GF-D8 (cell line): ENCODE measurements around the gene COX10.
A peak's percentile ranks its signal among the peaks of the same experiment; 100 is the strongest.
"Not testable (repeated sequence)": the region's sequence is repeated elsewhere in the genome, so short reads cannot be mapped to it uniquely, and the experiment has no call there.

ENCODE experiments used
- DNase-seq: peaks from one replicate; lab custom pipeline; 2025; lab: John Stamatoyannopoulos, UW

COX10 gene

DNA sequence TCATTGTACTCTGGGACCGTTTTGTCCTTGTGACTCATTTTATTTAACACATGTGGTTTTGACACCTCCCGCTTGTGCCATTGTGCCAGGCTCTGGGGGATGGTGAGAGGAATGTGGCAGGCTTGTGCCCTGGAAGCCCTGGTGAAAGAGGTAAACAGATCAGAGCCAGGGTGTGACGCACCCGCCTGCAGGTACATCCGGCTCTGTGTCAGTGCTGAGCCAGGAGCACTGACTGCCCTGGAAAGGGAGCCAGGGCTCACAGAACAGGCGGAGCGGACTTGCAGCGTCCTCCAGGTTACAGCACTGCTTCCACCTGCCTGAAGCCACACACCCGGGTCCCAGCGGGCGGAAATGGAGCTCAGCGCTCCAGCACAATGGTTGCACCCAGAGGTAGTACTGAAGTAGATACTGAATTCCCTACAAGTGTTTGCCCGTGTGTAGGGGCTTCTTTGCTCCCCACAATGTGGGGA is 136.7 kb downstream of the COX10 start:
- DNase-seq = no peak

DNA sequence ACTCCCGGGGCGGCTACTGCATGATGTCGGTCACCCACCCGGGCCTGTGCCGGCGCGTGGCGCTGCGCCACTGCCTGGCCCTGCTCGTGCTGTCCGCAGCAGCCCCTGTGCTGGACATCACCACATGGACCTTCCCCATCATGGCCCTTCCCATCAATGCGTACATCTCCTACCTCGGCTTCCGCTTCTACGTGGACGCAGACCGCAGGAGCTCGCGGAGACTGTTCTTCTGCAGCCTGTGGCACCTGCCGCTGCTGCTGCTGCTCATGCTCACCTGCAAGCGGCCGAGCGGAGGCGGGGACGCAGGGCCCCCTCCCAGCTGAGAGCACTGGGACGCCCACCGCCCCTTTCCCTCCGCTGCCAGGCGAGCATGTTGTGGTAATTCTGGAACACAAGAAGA is 137.6 kb downstream of the COX10 start:
- DNase-seq = no peak

DNA sequence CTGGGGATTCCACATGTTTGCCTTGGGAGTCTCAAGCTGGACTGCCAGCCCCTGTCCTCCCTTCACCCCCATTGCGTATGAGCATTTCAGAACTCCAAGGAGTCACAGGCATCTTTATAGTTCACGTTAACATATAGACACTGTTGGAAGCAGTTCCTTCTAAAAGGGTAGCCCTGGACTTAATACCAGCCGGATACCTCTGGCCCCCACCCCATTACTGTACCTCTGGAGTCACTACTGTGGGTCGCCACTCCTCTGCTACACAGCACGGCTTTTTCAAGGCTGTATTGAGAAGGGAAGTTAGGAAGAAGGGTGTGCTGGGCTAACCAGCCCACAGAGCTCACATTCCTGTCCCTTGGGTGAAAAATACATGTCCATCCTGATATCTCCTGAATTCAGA is 138.5 kb downstream of the COX10 start:
- DNase-seq = no peak

DNA sequence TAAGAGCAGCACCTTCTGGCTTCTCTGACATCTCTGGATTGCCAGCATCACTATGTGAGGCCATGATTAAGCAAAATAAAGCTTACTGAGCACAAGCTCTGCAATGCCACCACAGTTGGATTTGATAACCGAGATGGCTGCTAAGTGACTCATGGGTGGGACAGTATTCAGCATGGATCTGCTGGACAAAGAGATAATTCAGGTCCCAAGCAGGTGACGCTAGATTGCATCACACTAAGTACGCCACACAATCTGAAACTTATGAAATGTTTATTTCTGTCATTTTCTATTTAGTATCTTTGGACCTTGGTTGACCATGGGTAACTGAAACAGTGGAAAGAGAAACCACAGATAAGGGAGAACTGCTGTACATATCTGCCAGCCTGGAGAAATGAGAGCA is 139.9 kb downstream of the COX10 start:
- DNase-seq = no peak

DNA sequence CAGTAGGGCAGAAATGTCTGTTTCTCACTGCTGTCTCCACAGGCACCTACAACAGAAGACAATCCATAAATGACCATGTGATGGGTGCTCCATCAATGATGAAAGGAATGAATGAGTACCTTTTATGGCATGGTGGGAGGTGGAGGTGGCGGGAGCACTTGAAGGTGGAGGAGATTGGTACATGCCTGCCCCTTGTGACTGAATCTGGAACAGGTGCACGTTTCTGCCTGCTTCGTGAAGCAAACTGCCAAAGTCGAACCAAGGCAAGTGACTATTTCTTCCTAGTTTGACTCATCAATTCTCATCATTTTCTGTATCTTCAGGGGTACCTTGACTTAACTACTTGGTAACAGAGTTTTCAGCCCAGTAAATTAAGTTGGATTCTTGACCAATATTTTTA is 141.9 kb downstream of the COX10 start:
- no peak for DNase-seq

DNA sequence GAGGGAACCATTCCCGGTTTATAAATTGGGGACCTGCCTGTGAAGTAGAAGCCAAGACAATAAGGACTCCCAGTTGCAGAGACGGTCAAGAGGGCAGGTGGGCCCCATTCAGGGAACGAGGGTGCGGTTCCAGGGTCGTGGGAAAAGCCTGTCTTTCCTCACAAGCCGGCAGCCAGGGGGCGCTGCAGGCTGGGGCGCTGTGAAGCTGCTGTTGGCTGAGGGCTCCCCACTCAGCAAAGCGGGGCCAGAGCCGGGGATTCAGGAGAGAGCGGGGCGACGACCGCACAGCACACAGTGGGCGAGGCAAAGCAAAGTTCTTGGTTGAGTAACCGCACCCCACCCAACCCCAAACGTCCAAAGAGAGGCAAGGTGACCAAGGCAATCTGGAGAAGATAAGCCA is 142.5 kb downstream of the COX10 start:
- DNase-seq = no peak

DNA sequence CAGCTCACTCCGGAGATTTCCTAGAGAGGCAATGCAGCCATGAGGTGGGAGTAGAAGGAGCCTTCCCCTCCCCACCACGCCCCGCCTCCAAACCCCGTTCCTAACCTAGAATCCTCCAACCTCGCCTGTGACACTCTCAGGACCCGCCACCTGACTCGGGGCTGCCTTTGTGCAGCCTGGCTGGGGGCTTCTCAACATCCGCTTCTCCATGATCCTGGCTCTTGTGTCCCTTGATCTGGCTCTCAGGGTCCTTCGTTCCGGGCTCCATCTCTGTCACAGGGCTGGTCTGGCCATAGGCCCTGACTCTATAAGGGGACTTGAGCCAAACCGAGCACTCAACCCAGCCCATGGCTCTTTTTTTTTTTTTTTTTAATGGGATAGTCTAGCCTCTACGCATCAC is 143.1 kb downstream of the COX10 start:
- no peak for DNase-seq

DNA sequence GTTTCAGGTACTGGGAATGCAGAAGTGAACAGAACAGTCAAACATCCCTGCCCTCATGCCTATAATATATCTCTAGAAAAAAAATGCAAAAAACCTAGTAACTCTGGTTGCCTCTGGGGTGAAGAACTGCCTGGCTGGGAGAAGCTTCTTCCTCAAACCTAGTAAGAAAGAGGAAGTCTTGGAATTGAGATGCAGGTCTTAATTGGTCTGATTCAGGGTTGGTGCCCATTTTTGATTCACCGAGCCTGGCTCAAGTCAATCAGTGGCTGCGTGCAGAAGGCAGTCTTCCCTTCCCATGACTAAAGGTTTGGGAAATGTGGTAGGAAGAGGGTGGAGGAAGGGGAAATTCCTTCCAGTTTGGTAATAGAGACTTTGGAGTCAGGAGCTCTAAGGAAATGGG is 145.0 kb downstream of the COX10 start:
- peak; percentile 2 for DNase-seq

DNA sequence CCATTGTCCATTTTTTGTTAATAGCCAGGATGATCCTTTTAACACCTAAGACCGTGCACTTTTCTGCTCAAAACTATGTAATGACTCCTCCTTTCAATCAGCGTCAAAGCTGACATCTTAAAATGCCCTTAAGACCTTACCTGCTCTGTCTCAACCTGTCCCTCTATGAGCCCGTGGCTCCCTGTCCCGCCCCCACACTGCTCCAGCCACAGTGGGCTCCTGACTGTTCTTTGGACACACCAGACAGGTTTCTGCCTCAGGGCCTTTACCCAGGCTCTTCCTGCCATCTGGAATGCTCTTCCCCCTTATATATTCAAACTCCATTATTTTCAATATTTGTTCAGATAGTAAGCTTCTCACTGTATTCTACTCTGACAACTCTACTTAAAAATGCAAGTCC is 153.3 kb downstream of the COX10 start:
- DNase-seq = no peak

DNA sequence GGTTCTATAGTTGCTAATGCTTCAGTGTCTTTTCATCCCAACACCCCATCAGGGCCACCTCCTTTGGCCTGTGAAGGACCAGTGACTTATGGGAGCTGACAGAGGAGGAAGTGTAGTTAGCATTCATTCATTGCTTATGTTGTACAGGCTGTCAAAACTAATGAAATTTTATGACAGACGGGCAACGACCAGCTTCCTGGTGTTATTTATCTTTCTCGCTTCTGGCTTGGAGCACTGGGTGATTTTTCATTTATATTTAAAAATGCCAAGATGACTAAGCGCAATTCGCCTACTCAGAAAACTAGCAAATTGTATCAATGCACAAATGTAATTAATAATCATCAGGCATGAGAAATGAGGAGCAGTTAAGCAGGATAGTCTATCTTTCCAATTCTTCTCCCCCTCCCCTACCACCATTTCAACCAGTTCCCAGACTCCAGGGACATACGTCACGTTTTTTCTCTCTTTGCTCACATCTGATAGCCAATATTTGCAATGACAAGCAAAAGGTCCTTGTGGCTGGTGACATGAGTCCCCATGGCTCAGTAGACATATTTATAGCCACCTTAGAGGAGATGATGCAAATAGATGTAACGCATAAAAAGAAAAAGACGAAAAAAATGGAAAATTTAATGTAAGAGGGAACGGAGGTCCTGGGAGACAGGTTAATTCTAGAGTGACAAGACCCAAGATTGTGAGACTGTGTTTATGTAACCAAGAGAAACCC is 156.1 kb downstream of the COX10 start:
- no peak for DNase-seq

DNA sequence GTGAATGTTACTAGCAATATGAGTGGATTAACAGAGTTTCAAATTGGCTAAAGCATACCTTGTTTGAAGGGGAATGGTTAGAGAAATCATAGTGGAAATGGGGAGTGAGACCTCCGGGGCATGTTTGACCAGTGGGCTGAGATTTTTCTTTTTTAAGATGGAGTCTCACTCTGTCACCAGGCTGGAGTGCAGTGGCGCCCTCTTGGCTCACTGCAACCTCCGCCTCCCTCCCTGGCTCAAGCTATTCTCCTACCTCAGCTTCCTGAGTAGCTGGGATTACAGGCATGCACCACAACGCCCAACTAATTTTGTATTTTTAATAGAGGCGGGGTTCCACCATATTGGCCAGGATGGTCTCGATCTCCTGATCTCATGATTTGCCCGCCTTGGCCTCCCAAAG is 157.7 kb downstream of the COX10 start:
- no peak for DNase-seq

DNA sequence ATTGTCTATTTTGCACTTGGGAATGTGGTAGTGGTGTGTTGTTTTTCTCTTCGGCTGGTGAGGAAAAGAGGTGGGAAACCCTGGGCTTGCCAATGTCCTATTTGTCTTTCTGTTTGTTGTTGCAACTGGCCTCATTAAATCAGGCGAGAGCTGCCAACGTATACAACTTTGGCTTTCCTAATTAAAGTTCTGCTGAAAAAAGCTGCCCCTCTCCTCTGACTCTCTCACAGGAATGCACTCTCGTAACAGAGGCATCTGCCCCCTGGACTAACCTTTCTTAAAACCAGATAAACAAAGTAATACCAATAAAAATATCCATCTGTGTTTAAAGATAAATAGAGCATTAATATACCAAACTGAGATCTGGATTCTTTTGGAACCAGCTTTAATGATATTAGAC is 159.6 kb downstream of the COX10 start:
- no peak for DNase-seq

DNA sequence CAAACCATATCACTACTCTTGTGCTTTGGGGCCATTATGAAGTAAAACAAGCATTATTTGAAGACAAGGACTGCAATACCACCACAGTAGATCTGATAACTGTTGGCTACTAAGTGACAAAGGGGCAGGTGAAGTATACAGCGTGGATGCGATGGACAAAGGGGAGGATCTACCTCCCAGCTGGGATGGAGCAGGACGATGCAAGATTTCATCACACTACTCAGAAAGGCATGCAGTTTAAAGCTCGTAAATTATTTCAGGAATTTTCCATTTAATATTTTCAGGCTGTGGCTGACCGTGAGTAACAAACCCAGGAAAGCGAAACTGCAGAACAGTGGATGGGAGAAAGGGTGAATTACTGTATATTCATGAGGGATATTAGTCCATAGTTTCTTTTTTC is 161.9 kb downstream of the COX10 start:
- not testable (repeated sequence) for DNase-seq

DNA sequence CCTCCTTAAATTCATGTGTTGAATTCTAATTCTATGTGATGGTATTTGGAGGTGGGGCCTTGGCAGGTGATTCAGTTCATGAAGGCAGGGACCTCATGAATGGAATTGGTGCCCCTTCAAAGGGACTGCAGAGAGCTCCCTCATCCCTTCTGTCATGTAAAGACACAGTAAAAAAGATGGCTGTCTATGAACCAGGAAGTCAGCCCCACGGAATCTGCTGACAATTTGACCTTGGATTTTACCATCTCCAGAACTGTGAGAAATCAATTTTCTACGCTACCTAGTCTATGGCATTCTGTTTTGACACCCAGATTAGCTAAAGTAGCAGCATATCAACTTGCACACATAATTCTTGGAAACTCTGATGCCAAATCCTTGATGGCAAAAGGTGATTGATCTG is 165.7 kb downstream of the COX10 start:
- not testable (repeated sequence) for DNase-seq

DNA sequence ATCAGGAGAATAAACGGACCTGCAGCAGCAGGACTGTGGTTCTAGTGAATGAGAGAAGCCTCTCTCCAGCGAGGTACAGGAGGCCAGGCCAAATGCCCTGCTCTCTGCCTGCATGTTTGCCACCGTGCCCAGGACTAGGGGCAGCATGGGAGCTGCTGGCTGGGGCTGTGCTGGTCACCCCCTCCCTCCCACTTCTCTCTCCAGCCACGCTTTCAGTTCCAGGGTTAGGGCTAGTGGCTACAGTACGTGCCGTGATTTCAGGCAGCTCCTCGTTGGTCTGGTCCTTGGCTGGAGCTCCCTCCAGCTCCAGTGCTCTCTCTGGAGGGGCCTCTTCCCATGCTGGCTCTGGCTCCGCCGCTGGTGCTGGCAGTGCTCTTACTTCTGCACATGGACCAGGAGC is 166.7 kb downstream of the COX10 start:
- DNase-seq = not testable (repeated sequence)

DNA sequence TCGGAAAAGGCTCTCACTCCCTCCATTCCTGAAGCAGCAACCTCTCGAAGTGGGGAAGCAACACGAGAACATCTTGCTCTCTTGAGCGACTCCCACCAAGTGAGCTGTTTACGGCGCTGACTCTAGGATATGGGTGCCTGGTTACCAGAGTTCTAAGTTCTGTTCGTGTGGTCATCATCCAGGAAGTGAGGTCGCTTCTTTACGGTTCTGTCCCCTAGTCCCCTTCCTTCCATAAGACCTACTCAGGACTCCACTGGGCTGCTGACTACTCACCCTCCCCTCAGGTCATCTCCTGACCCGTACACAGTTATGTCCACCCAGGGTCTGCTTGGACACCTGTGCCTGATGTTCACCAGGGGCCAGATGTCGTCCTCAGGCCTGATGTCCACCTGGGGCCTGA is 167.5 kb downstream of the COX10 start, which contains the start of gene CDRT15:
CDRT15 (minus strand) TSS at position 101 of the 400 bp plus-strand sequence; CDS start at position 72, 29 bp downstream.
- not testable (repeated sequence) for DNase-seq

DNA sequence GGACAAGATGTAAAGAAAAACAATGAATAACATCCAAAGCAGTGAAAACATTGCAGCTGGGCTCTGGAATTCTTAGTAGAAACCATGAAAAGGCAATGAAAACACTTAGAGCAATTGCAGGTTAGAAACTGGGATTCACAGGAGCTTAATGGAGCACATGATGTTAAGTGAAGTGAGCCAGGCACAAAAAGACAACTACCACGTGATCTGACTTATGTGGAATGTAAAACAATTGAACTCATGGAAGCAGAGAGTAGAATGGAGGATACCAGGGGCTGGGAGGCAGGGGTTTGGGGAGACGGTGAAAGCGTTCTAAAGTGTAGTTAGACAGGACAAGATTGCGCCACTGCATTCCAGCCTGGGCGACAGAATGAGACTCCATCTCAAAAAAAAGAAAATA is 170.0 kb downstream of the COX10 start:
- DNase-seq = not testable (repeated sequence)

DNA sequence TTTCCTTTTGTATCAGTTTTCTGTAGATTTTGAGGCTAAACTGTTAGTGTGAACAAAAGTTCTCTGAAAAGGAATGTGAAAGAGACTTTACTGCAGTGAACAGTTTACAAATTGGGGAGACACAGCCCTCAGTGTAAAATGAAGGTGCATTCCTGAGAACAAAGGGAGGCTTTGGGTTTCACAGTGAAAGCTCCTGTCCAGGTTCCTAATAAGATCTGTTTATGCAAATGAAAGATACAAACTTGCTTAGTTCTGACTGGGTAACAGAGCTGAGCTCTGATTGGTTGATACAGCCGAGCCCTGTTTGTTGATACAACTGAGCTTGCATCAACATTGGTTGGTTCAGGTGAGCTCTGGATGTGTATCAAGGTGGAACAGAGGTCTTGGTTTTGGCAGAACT is 175.7 kb downstream of the COX10 start:
- no peak for DNase-seq

DNA sequence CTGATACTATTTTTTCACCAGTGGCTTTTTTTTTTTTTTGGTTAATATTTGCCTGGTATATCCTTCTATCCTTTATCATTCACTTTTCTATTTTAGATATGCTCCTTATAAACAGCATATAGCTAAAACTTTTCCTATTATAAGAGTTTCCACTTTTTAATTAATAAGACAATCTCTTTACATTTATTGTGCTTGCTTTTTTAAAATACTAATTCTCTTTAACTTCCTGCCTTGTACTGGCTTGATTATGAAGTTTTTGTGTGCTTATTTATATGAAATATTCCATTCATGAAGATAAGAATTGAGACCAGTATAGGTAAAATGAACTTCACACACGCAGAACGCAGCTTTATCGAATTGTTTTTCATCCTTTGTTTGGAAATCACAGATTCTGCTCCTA is 176.3 kb downstream of the COX10 start:
- no peak for DNase-seq
